ENCODE results near the gene NCCRP1. TPM values are rescaled to one million over a fixed set of nuclear protein-coding genes. Genes with fewer than 3 reads are reported as not detected.

NCCRP1 gene
- total RNA-seq, 6 experiments from 2014 or later, result not detected

DNA sequence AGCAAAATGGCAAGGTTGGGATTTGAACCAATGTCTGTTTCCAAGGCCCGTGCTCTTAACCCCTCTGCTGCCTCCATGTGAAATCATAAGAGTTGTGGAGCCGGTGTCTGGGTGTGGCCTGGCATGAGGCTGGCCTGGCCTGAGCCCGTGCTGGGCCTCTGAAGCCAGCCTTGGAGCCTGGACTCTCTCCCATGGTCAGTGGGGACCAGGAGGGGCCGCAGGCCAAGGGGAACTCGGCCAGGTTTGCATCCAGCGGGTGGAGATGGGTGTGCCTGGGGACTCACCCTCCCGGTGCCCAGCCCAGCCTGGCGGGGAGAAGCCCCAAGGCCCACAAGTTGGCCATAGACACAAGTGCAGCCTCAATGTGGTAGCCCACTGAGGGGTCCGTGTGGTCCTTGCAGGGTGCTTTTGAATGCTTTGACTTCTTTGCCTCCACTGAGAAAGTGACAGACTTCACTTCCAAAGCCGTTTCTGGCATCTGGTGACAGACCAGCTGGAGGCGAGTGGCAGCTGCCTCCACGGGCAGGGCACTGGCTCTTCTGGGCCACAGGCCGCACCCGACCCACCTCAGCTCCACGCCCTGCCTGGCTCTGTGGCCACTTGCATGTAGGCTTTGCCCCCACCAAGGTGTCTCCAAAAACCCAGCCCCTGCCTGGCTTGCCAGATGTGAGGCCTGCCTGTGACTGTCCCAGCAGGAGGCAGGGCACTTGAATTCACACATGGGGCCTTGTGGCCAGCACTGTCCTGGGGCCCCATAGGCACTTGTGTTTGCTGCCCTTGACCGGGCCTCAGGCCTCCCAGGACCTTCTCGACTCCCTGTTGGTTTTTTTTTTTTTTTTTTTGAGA, 26.2 kb upstream of the NCCRP1 start:
- DNase-seq, result no peak
- H3K27me3 Mint-ChIP-seq (ENCODE audit: insufficient read depth), result no peaks in the 10 kb centered on the region; the same call in 1 of the 2 replicates
- H3K36me3 Mint-ChIP-seq (ENCODE audit: low read depth), result no peaks in the 10 kb centered on the region; the same call in 1 of the 2 replicates
- H3K9me3 Mint-ChIP-seq, result no peaks in the 10 kb centered on the region
- no peak overlapping the region for H3K27ac Mint-ChIP-seq
- no peak overlapping the region for H3K4me3 Mint-ChIP-seq
- H3K4me1 Mint-ChIP-seq (ENCODE audit: low read depth), result no peaks in the 10 kb centered on the region
- TF ChIP-seq, protein P1, sequence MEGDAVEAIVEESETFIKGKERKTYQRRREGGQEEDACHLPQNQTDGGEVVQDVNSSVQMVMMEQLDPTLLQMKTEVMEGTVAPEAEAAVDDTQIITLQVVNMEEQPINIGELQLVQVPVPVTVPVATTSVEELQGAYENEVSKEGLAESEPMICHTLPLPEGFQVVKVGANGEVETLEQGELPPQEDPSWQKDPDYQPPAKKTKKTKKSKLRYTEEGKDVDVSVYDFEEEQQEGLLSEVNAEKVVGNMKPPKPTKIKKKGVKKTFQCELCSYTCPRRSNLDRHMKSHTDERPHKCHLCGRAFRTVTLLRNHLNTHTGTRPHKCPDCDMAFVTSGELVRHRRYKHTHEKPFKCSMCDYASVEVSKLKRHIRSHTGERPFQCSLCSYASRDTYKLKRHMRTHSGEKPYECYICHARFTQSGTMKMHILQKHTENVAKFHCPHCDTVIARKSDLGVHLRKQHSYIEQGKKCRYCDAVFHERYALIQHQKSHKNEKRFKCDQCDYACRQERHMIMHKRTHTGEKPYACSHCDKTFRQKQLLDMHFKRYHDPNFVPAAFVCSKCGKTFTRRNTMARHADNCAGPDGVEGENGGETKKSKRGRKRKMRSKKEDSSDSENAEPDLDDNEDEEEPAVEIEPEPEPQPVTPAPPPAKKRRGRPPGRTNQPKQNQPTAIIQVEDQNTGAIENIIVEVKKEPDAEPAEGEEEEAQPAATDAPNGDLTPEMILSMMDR (IDR thresholded peaks at IDR 0.05), result no peak

DNA sequence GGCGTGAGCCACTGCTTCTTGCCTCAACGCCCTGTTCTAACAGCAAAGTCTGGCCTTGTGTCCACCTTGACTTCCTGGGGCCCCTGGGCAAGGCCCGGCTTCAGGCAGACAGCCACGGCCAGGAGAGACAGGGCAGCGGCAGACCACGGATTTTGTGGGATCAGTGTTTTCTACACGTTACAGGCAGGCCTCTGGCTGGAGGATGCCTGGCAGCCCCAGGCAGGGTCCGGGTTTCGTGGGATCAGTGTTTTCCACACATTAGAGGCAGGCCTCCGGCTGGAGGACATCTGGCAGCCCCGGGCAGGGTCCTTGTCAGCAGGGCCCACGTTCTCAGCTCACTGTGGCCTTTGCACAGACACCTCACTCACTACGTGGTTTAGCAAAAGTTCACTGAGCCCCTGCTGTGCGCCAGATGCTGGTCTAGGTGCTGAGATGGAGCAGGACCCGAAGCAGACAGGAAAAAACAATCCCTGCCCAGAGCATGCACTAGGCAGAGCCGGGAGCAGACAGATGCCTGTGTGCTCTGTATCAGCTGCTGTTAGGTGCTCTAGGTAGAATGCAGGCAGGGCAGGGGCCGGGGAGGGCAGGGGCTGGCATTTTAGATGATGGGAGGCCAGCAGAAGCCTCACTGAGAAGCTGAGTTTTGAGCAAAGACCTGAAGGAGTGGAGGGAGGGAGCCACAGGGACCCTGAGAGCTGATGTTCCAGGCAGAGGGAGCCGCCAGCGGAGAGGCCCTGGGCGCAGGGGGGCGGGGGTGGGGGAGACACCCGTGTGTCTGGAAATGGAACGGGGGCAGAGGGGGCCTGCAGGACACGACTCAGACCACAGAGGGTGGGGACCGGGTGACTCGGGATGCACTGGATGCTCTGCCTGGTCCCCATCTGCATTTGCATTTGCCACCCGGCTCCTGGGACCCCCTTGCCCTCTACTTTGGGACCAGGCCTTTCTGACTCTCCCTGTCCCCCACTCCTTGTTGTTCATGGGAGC, 25.0 kb upstream of the NCCRP1 start:
- no peak for DNase-seq
- Mint-ChIP-seq H3K36me3 (ENCODE audit: low read depth) (no peaks in the 10 kb centered on the region; the same call in 1 of the 2 replicates), H3K27ac (no peak overlapping the region), H3K4me3 (no peak overlapping the region), H3K27me3 (ENCODE audit: insufficient read depth) (no peaks in the 10 kb centered on the region; the same call in 1 of the 2 replicates), H3K9me3 (no peaks in the 10 kb centered on the region), H3K4me1 (ENCODE audit: low read depth) (no peaks in the 10 kb centered on the region)
- TF ChIP-seq, protein P1 (IDR thresholded peaks at IDR 0.05), result no peak

GRCh38 chr19:39172700-39173501, 23.9 kb upstream of the NCCRP1 start:
- Mint-ChIP-seq H3K36me3 (ENCODE audit: low read depth) (no peaks in the 10 kb centered on the region; the same call in 1 of the 2 replicates), H3K4me1 (ENCODE audit: low read depth) (no peaks in the 10 kb centered on the region), H3K9me3 (no peaks in the 10 kb centered on the region), H3K4me3 (no peak overlapping the region), H3K27ac (no peak overlapping the region), H3K27me3 (ENCODE audit: insufficient read depth) (no peaks in the 10 kb centered on the region; the same call in 1 of the 2 replicates)
- DNase-seq, result no peak
- TF ChIP-seq, protein P1 (IDR thresholded peaks at IDR 0.05), result no peak

GRCh38 chr19:39173502-39173991, 23.2 kb upstream of the NCCRP1 start:
- H3K27ac Mint-ChIP-seq, result no peak overlapping the region
- no peaks in the 10 kb centered on the region; the same call in 1 of the 2 replicates for H3K27me3 Mint-ChIP-seq (ENCODE audit: insufficient read depth)
- DNase-seq, result no peak
- TF ChIP-seq, protein P1 (IDR thresholded peaks at IDR 0.05), result no peak
- H3K9me3 Mint-ChIP-seq, result no peaks in the 10 kb centered on the region
- H3K4me3 Mint-ChIP-seq, result no peak overlapping the region
- H3K4me1 Mint-ChIP-seq (ENCODE audit: low read depth), result no peaks in the 10 kb centered on the region
- no peaks in the 10 kb centered on the region; the same call in 1 of the 2 replicates for H3K36me3 Mint-ChIP-seq (ENCODE audit: low read depth)

- Mint-ChIP-seq H3K27ac (no peak overlapping the region), H3K36me3 (ENCODE audit: low read depth) (no peaks in the 10 kb centered on the region; the same call in 1 of the 2 replicates), H3K4me3 (no peak overlapping the region), H3K4me1 (ENCODE audit: low read depth) (no peaks in the 10 kb centered on the region), H3K9me3 (no peaks in the 10 kb centered on the region), H3K27me3 (ENCODE audit: insufficient read depth) (peaks cover 3% of the 10 kb centered on the region)
- no peak for DNase-seq
- TF ChIP-seq, protein P1 (IDR thresholded peaks at IDR 0.05), result no peak
These were observed 22.6 kb upstream of the NCCRP1 start for GRCh38 chr19:39174142-39174541.

Data from HFFc6 (cell line).